B cell (primary cell): Measurements from ENCODE around the gene ECT2. TPM values are rescaled to one million over a fixed set of nuclear protein-coding genes. Genes with fewer than 3 reads are reported as not detected.
"Not testable (repeated sequence)": the region's sequence is repeated elsewhere in the genome, so short reads cannot be mapped to it uniquely, and the experiment has no call there.

Source experiments
- ATAC-seq: fragments of 200-7000 bp; cut with Tn5 transposase; one replicate; pipeline ENCODE4 v1.10.0; 2021; ENCODE audit warnings: low read depth, mild to moderate bottlenecking, moderate number of reproducible peaks, moderate library complexity
- CTCF ChIA-PET: fragments of 350-600 bp; sonication (Branson Sonifier 250); formaldehyde crosslinking; loops from one replicate; lab custom pipeline; 2021; ENCODE audit warnings: antibody characterized with exemption, inconsistent platforms; lab: Charles Lee
- POLR2A ChIA-PET: fragments of 350-600 bp; sonication (Branson Sonifier 250); formaldehyde crosslinking; loops from one replicate; lab custom pipeline; 2021; ENCODE audit warnings: antibody characterized with exemption; lab: Charles Lee
- DNase-seq: peaks from one replicate; pipeline ENCODE4 v3.0.0; 2013
- H2AFZ ChIP-seq: 2 replicates; pipeline ENCODE4 v1.6.1; 2012; ENCODE audit warnings: mild to moderate bottlenecking, low read depth, low read length; ENCODE audit not compliant: insufficient read depth, poor library complexity, severe bottlenecking
- H3K27ac ChIP-seq, 2 donors: 1 replicate in 1 of 2; 2 replicates in 1 of 2; pipeline ENCODE4 v1.5.1; 2012 to 2013; ENCODE audit warnings: low read length in 2 of 2, mild to moderate bottlenecking in 2 of 2, moderate library complexity in 1 of 2
- H3K27me3 ChIP-seq, 4 experiments: fragments of 200-600 bp in 1 of 4; sonication (generic) in 1 of 4; replicated peaks in 1 of 4; 1 replicate in 2 of 4; 2 replicates in 2 of 4; pipeline versions ENCODE4 v1.6.1 to v1.7.0; 2013 to 2016; ENCODE audit warnings: low read length in 3 of 4, mild to moderate bottlenecking in 2 of 4, mixed read lengths in 1 of 4, moderate library complexity in 1 of 4; ENCODE audit not compliant: insufficient read depth in 4 of 4, control insufficient read depth in 3 of 4; ENCODE audit errors: control extremely low read depth in 1 of 4
- H3K36me3 ChIP-seq, 2 experiments: replicated peaks in 1 of 2; 1 replicate in 1 of 2; 2 replicates in 1 of 2; pipeline versions ENCODE4 v1.6.1 to v1.7.1; 2013; ENCODE audit warnings: low read length in 1 of 2; ENCODE audit not compliant: insufficient read depth in 2 of 2, control insufficient read depth in 1 of 2; ENCODE audit errors: control extremely low read depth in 1 of 2, extremely low read depth in 1 of 2
- H3K4me1 ChIP-seq, 2 donors: fragments of 200-600 bp in 1 of 2; sonication (generic) in 1 of 2; 1 replicate in 1 of 2; 2 replicates in 1 of 2; pipeline versions ENCODE4 v1.5.1 to v1.6.1; 2013 to 2017; ENCODE audit warnings: low read length in 2 of 2; ENCODE audit not compliant: control insufficient read depth in 2 of 2, insufficient read depth in 2 of 2
- H3K4me2 ChIP-seq: replicated peaks from 2 replicates; pipeline ENCODE3; 2012; ENCODE audit warnings: mild to moderate bottlenecking, low read depth, low read length; ENCODE audit not compliant: poor library complexity, severe bottlenecking
- H3K4me3 ChIP-seq, 5 experiments: fragments of 200-600 bp in 1 of 5; sonication (generic) in 1 of 5; 1 replicate in 3 of 5; 2 replicates in 2 of 5; pipeline versions ENCODE4 v1.5.1 to v1.7.0; 2011 to 2016; ENCODE audit warnings: low read length in 4 of 5, mild to moderate bottlenecking in 4 of 5, low read depth in 2 of 5, control low read depth in 1 of 5, moderate library complexity in 1 of 5; ENCODE audit not compliant: insufficient read depth in 1 of 5; ENCODE audit errors: control extremely low read depth in 1 of 5, extremely low read depth in 1 of 5
- H3K79me2 ChIP-seq: fragments of 200-600 bp; sonication (generic); one replicate; pipeline ENCODE4 v1.6.0; 2016; ENCODE audit warnings: low read length; ENCODE audit not compliant: control insufficient read depth, insufficient read depth
- H3K9ac ChIP-seq: fragments of 200-600 bp; sonication (generic); 2 replicates; pipeline ENCODE4 v1.6.1; 2017; ENCODE audit warnings: mild to moderate bottlenecking, low read length, moderate library complexity
- H3K9me3 ChIP-seq, 3 donors: one replicate each; pipeline versions ENCODE4 v1.6.1 to v1.7.1; 2013; ENCODE audit warnings: low read length in 2 of 3; ENCODE audit not compliant: control insufficient read depth in 2 of 3, insufficient read depth in 1 of 3; ENCODE audit errors: control extremely low read depth in 1 of 3
- H4K20me1 ChIP-seq: 2 replicates; pipeline ENCODE4 v1.6.0; 2012; ENCODE audit warnings: mild to moderate bottlenecking, low read length; ENCODE audit not compliant: insufficient read depth, control insufficient read depth, poor library complexity, severe bottlenecking
- H3K27ac Mint-ChIP-seq: one replicate; pipeline ENCODE4 v1.8.0; 2021; ENCODE audit warnings: mixed read lengths
- H3K27me3 Mint-ChIP-seq: one replicate; pipeline ENCODE4 v1.8.0; 2021; ENCODE audit warnings: mixed read lengths
- H3K4me1 Mint-ChIP-seq: one replicate; pipeline ENCODE4 v1.8.0; 2021; ENCODE audit warnings: mixed read lengths
- H3K4me3 Mint-ChIP-seq: one replicate; pipeline ENCODE4 v1.8.0; 2021; ENCODE audit warnings: mixed read lengths
- H3K9me3 Mint-ChIP-seq: one replicate; pipeline ENCODE4 v1.8.0; 2022; ENCODE audit warnings: mixed read lengths; ENCODE audit not compliant: insufficient read depth
- EZH2 ChIP-seq: IDR thresholded peaks from 2 replicates; pipeline ENCODE4 v1.6.1; 2012; ENCODE audit warnings: borderline replicate concordance, low read depth, mild to moderate bottlenecking, moderate library complexity, low read length; ENCODE audit not compliant: insufficient read depth, poor library complexity, severe bottlenecking
- WGBS: methylation state at CpG from one replicate; pipeline ENCODE4 v1.1.5; 2013; ENCODE audit warnings: missing lambda C conversion rate; ENCODE audit not compliant: insufficient coverage; 5-methylcytosine and 5-hydroxymethylcytosine counted together
- intact Hi-C: fragments of 100-400 bp; cut with micrococcal nuclease; formaldehyde crosslinking; loops from one replicate; pipeline ENCODE4 v1.10.0; 2022
- polyA plus RNA-seq: library from polyadenylated mRNA; depleted of rRNA; stranded (reverse); fragments of >200 nt; gene quantifications from 2 replicates; pipeline ENCODE4 v1.2.3, GENCODE V29; 2012
- total RNA-seq, 2 donors: library from RNA; stranded (reverse); fragments of 120-200 nt in 1 of 2; gene quantifications; 1 replicate in 1 of 2; 2 replicates in 1 of 2; pipeline versions ENCODE4 v1.2.3 to v1.2.4, GENCODE V29; 2013 to 2022
- TF ChIP-seq, protein P1 (sequence below): fragments of 200-600 bp; IDR thresholded peaks from one replicate; pipeline ENCODE4 v1.8.0; 2022; ENCODE audit warnings: antibody characterized with exemption, mild to moderate bottlenecking

ECT2 gene
- total and polyA plus RNA-seq, 2 donors (not counting 1 experiment from before 2014, with no cell fraction given) = 1.00 to 5.1 TPM

DNA sequence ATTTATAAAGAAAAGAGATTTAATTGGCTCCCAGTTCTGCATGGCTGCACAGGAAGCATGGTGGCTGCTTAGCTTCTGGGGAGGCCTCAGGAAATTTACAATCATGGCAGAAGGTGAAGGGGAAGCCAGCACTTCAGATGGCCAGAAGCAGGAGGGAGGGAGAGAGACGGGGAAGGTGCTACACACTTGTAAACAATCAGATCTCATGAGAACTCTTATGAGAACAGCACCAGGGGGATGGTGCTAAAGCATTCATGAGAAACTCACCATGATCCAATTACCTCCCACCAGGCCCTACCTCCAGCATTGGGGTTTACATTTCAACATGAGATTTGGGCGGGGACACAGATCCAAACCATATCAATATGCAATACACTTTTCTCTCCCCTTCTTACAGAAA, 73.7 kb downstream of the ECT2 start:
- Histone ChIP-seq H3K79me2 (no peaks in the 10 kb centered on the region), H2AFZ (no peak overlapping the region), H4K20me1 (no peaks in the 10 kb centered on the region), H3K27ac (no peak overlapping the region), H3K9me3 (peaks cover 0 to 4% (median 0%) of the 10 kb centered on the region in 3 donors), H3K36me3 (no peaks in the 10 kb centered on the region), H3K4me2 (no peak overlapping the region), H3K4me1 (no peaks in the 10 kb centered on the region), H3K4me3 (no peak overlapping the region), H3K27me3 (no peaks in the 10 kb centered on the region), H3K9ac (no peak overlapping the region)
- Mint-ChIP-seq H3K27me3 (no peaks in the 10 kb centered on the region), H3K27ac (no peak overlapping the region), H3K4me3 (no peak overlapping the region), H3K4me1 (no peaks in the 10 kb centered on the region), H3K9me3 (no peaks in the 10 kb centered on the region)
- 100% methylated on average over 1 of the region's 2 CpGs for WGBS
- intact Hi-C loops = no loop called here
- ChIA-PET POLR2A (no interaction called here), CTCF (no interaction called here)
- no peak for TF ChIP-seq EZH2
- TF ChIP-seq, protein P1, sequence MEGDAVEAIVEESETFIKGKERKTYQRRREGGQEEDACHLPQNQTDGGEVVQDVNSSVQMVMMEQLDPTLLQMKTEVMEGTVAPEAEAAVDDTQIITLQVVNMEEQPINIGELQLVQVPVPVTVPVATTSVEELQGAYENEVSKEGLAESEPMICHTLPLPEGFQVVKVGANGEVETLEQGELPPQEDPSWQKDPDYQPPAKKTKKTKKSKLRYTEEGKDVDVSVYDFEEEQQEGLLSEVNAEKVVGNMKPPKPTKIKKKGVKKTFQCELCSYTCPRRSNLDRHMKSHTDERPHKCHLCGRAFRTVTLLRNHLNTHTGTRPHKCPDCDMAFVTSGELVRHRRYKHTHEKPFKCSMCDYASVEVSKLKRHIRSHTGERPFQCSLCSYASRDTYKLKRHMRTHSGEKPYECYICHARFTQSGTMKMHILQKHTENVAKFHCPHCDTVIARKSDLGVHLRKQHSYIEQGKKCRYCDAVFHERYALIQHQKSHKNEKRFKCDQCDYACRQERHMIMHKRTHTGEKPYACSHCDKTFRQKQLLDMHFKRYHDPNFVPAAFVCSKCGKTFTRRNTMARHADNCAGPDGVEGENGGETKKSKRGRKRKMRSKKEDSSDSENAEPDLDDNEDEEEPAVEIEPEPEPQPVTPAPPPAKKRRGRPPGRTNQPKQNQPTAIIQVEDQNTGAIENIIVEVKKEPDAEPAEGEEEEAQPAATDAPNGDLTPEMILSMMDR = no peak
- ATAC-seq (no peak), DNase-seq (no peak)

DNA sequence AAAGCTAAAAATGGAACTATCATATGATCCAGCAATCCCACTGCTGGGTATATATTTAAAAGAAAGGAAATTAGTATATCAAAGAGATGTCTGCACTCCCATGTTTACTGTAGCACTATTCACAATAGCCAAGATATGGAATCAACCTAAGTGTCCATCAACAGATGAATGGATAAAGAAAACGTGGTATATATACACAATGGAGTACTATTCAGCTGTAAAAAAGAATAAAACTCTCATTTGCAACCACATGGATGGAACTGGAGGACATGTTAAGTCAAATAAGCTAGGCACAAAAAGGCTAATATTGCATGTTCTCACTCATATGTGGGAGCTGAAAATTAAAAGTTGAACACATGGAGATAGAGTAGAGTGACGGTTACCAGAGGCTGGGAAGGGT, 76.7 kb downstream of the ECT2 start:
- DNase-seq, H3K4me1 Mint-ChIP-seq, ATAC-seq, H3K4me1 ChIP-seq, H3K4me3 Mint-ChIP-seq, H3K9ac ChIP-seq, H4K20me1 ChIP-seq, H2AFZ ChIP-seq, H3K36me3 ChIP-seq, intact Hi-C loops, H3K9me3 ChIP-seq, H3K27ac Mint-ChIP-seq, CTCF ChIA-PET, H3K4me2 ChIP-seq, H3K4me3 ChIP-seq, POLR2A ChIA-PET, H3K27me3 Mint-ChIP-seq, H3K9me3 Mint-ChIP-seq, H3K27ac ChIP-seq, H3K79me2 ChIP-seq, H3K27me3 ChIP-seq: not testable (repeated sequence)
- WGBS = 100% methylated on average over 1 of the region's 2 CpGs
